Peyer's patch (tissue), 4 donors: Measurements from ENCODE around the gene AP1B1.

ENCODE experiments used
- POLR2A ChIP-seq, 2 donors: fragments of 450-650 bp; IDR thresholded peaks; one replicate each; pipeline ENCODE4 v1.5.1; 2017; ENCODE audit warnings: antibody characterized with exemption in 2 of 2, mild to moderate bottlenecking in 2 of 2, moderate library complexity in 2 of 2
- TF ChIP-seq, protein P1 (sequence below), 6 experiments: fragments of 450-650 bp in 4 of 6; fragments of 200-600 bp in 2 of 6; sonication (generic) in 1 of 6; IDR thresholded peaks; one replicate each; pipeline ENCODE4 v1.5.1; 2017 to 2019; ENCODE audit warnings: antibody characterized with exemption in 6 of 6, mild to moderate bottlenecking in 3 of 6, moderate library complexity in 1 of 6

DNA sequence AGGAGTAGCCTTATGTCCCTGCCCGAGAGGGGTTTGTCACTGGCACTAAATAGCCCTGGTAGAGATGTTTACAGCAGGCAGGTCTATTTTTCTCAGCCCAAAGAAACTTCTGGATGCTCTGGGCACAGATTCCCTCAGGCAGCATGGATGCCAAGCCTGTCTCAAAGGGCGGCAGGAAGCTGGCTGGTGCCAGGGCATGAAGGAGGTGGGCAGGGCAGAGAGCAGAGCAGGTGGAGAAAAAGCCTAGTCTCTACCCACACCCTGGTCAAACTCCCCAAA lies 86.0 kb downstream of the AP1B1 start:
- TF ChIP-seq POLR2A (IDR thresholded peaks at IDR 0.05) = no peak
- TF ChIP-seq, protein P1, sequence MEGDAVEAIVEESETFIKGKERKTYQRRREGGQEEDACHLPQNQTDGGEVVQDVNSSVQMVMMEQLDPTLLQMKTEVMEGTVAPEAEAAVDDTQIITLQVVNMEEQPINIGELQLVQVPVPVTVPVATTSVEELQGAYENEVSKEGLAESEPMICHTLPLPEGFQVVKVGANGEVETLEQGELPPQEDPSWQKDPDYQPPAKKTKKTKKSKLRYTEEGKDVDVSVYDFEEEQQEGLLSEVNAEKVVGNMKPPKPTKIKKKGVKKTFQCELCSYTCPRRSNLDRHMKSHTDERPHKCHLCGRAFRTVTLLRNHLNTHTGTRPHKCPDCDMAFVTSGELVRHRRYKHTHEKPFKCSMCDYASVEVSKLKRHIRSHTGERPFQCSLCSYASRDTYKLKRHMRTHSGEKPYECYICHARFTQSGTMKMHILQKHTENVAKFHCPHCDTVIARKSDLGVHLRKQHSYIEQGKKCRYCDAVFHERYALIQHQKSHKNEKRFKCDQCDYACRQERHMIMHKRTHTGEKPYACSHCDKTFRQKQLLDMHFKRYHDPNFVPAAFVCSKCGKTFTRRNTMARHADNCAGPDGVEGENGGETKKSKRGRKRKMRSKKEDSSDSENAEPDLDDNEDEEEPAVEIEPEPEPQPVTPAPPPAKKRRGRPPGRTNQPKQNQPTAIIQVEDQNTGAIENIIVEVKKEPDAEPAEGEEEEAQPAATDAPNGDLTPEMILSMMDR (IDR thresholded peaks at IDR 0.05) = no peak
